Measurements from ENCODE around the gene NIFK.
"Not testable (repeated sequence)": the region's sequence is repeated elsewhere in the genome, so short reads cannot be mapped to it uniquely, and the experiment has no call there.

Gene NIFK

DNA sequence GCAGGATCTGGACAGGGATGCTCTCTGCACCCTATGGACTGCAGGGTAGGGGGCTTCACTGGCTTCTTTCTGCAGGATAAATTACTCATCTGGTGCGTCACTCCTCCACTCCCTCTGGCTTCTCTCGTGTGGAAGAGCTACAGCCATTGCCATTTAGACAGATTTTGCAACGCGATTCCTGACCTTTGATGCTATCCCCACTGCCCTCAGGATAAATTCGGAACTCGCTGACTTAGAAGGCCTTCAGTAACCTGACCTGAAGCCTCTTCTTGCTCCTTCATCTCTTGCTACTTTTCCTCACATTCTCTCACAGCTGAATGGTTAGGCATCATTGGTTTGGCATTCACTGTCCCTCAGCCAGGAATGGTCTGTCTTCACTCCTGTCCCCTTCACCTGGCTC is 5.3 kb downstream of the NIFK start:
- DNase-seq, result no peak

DNA sequence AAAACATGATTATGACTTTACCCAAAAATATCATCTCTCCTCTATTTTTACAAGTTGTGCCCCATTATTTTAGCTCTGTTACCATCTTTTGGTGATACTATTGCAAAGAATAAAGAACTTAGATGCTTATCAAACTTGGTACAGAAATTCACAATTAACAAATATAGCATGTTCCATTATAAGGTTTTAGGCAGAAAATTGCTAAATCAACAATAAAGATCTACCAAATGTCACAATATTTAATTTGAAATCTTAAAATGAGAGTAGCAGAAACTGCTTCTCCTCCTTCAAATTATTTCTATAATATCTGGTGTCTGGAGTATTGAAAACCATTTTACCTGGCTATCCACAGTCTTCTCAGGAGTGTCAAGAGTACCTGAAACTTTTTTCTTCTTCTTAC is 8.7 kb downstream of the NIFK start:
- no peak for DNase-seq

DNA sequence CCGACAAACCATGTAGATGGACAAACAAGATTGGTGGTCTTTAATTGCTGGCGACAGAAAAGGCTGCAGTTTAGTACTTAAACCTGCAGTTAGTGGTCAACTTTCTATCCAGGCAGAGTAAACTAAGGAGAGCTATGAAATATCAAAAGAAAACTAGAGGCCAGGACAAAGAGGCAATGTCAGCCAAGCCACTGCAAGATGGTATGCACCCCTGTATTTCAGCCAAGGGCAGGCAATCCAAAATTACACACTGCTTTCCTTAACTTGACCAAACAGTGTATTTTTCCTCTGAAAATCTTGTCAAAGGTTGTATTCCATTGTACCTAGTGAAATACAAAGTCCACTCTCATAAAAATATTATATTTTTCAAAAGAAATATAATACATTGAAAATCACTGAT is 9.3 kb downstream of the NIFK start:
- no peak for DNase-seq

DNA sequence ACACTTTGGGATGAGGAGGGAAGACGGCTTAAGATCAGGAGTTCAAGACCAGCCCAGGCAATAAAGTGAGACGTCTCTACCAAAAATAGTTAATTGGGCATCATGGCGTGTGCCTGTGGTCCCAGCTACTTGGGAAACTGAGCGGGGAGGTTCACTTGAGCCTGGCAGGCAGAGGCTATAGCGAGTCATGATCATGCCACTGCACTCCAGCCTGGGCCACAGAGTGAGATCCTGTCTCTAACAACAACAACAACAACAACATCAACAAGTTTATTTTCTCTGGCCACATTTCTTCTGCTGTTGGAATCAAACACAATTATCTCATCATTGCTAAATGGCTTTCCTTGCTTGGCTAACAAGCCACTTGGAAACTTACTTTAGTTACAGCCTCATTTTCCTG is 13.4 kb downstream of the NIFK start:
- no peak for DNase-seq

DNA sequence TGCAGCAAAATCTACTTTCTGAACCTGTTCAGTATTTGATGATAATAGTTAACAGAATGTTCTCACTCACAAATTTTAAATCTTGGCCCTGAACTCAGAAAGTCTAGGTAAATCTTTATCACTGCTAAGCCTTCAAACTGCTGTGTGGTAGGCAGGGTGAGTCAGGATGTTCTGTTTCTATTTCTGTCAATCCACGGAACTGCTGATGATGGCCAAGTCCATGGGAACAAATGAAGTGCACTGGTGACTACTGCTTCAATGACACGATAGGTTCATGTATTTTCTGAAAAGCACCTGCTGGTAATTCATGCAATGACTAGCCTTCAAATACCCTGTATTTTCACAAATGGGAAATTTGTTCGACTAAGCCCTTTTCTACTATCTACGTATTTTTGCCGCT is 14.2 kb downstream of the NIFK start:
- no peak for DNase-seq

DNA sequence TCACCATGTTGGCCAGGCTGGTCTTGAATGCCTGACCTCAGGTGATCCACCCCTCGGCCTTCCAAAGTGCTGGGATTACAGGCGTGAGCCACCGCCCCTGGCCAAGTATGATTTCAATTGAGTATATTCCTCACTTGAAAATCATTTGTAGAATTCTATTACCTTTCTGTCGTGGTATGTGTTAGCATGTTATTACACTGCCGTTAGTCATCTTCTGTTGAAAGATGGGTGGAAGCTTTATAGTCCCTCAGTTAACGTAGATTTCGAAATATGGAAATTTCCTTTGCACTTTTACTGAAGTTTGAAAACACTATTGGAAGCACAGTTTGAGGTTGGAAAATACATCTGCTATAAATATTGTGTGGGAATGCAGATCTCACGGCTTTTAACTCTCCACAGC is 14.7 kb downstream of the NIFK start:
- DNase-seq, result no peak

DNA sequence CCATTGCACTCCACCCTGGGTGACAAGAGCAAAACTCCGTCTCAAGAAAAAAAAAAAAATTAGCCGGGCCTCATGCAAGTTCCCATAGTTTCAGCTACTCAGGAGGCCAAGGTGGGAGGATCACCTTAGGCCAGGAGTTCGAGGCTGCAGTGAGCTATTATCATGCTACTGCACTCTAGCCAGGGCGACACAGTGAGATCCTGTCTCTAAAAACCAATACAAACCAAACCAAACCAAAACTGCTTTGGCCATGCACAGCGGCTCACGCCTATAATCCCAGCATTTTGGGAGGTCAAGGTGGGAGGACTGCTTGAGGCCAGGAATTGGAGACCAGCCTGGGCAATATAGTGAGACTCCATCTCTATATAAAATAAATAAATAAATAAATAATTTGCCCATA is 19.1 kb downstream of the NIFK start:
- DNase-seq, result no peak

DNA sequence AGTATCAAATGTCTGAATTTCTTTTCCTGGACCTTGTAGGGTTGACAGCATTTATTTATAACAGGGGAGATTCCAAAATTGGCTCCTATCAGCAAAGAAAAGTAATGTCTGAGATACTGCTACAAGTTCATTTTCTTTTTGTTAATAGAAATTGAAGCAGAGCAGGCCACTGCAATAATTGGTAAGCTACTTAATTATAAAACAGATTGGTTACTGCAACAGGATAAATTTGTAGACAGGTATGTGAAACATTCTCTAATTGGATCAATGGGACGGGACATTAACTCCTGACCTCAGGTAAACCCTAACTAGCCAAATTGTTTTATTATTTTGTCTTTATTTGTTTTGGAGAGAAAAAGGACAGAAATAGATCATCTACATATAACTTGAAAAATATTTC is 20.5 kb downstream of the NIFK start:
- DNase-seq, result no peak

DNA sequence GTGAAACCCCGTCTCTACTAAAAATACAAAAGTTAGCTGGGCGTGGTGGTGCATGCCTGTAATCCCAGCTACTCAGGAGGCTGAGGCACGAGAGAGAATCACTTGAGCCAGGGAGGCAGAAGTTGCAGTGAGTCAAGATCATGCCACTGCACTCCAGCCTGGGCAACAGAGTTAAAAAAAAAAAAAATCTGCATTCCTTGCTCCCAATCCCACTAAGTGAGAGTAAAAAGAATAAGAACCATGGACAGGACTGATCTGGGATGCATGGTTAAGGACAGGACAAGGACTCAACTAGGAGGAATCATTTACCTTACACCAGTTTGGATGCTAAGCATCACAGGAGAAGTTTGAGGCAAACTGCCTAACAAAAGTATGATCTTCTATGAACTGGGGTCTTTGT is 25.2 kb downstream of the NIFK start:
- DNase-seq, result not testable (repeated sequence)

DNA sequence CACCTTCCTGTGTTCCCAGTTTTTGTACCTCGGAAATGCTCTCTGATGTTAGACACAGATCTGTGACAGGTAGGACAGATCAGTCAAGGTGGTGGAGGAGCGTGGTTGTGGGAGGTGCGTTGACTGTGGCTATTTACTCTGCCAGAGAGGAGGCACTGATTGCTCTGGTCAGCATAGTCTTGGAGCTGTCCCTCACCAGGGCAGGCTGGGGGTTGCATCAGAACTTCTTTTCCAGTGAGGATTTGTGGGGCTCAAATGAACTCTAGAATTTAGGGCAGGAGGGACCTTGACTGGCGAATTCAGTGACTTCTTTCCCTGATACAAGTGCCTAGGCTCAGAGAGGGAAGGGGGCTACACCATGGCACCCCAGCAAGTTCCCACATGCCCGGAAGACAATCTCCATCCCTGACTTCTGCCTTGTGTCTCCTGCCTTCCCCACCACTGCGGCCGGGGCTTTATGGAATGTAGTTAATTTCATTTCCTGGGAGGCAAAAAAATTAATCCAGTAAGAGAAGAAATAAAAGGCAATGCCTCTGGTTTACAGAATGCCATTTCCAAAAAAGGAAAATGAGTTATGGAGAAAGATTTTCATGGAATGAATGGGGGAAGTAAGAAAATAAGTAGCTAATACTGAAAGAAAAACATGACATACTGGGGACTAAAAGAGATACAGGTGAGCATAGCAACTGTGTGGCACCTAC is 26.1 kb downstream of the NIFK start:
- DNase-seq, result no peak

DNA sequence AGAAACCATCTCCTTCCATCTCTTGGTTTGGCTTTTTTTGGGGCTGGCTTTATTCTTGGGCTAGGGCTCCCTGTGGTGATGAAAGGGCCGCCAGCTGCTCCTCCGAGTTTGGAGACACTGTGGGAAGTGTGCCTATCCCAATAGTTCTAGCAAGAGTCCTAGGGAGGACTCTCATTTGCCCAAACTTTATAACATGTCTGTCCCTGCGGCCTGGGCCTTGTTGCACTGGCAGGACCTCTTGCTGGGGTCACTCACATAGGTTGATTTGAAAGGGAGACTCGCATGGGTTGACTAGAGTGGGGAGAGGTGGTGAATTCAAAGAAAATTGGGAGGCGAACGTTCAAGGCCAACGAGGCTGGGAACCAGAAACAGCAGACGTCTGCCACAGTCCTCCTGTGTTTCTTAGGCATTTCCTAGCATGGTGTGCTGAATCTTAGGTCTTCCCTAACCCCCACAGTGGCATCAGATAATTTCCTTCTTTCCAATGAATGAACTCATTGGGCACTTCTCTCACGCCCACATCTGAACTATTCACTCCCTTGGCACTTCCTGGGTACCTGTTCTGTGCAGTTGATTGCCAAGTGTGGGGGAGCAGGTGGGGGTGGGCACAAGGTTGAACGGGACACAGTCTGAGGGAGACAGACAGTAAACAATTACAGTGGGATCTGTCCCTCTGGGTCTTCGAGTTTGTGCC is 26.8 kb downstream of the NIFK start:
- no peak for DNase-seq

DNA sequence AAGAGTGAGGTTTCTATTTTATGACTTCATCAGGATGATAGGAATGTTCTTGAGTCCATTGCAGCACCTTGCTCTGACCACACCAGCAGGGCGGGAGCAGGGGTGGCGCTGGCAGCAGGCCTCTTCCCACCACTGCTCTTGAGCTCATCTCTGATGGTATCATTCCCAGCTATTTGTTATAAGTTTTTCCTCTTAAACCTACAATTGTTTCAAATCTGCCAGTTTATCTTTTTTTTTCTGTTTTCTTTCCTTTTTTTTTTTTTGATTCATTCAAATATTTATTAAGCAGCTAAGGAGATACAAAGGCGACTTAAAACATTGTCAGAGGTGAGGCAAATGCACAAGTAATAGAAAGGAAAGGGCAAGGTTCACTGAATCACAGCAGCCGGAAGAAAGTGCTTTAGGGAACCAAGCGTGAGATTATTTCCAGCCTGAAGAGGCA is 28.7 kb downstream of the NIFK start:
- DNase-seq, result no peak

DNA sequence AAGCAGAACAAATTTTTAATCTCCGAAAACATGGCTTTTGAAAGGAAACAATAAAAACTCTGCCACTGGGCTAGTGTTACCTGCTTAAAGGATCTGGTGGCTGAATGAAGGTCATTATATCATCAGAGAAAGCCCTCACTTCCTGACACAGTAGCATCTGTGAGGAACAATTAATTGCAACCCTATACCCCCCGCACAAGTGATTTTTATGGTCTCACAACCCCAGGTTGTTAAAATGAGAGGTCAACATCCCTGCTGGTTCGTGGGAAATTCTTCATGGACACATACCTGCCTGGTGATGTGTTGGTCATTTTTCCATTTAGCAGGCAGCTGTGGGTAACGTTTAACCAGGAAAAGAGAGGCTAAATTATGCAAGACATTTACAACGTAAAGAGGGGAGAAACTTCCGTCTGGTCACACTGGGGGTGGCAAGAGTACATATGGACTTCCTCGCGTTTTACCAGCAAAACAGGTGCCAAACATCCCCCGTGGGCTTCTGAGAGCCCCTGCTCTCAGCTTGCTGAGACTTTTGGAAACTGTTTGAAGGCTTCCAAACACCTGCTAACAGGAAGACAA is 29.2 kb downstream of the NIFK start:
- no peak for DNase-seq

DNA sequence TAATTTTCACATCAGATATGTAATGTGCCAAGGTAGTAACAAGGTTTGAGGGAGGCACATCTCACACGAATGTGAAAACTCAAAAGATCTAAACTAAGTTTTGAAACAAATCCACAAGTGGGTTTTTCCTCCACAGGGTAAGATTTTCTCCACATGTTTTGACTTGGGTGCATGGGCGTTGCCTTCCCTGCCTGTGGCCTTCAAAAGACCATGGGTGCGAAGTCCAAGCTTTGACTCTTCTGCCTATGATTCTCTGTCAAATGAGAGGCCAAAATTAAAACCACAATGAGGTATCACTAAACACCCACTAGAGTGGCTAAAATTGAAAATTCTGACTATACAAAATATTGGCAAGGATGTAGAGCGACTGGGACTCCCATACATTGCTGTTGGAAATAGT is 30.7 kb downstream of the NIFK start:
- no peak for DNase-seq

DNA sequence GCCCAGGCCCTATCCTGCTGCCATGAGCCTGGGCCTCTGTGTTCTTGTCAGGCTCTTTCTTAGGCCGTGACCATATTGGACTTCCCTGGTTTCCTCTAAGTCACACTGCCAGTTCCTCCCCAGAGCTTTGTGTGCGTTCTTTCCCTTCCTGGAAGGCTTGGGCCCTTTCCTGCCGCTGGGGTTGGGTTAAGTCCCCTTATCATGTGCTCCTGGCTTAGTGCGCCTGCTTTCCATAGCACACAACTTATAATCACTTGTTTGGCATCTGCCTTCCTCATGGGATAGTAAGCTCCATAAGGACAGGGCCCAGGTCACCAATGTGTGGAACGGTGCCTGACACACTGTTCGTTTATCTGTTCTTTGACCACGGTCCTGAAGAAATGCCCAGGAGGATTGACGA is 31.3 kb downstream of the NIFK start:
- DNase-seq, result no peak

DNA sequence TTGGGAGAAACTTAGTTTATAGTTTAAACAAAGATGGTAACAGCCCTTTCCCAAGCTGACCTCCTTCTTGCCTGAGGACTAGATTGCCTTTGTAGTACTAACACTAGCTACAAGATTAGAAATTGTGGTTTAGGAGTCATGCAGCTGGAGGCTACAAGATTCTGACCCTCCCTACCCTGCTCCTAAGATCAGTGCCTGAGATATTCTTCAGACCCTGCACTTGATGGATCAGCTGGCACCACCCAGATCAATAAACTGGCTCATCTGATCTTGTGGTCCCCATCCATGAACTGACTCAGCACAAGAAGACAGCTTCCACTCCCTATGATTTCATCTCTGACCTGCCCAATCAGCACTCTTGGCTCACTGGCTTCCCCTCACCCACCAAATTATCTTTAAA is 34.9 kb downstream of the NIFK start:
- not testable (repeated sequence) for DNase-seq

DNA sequence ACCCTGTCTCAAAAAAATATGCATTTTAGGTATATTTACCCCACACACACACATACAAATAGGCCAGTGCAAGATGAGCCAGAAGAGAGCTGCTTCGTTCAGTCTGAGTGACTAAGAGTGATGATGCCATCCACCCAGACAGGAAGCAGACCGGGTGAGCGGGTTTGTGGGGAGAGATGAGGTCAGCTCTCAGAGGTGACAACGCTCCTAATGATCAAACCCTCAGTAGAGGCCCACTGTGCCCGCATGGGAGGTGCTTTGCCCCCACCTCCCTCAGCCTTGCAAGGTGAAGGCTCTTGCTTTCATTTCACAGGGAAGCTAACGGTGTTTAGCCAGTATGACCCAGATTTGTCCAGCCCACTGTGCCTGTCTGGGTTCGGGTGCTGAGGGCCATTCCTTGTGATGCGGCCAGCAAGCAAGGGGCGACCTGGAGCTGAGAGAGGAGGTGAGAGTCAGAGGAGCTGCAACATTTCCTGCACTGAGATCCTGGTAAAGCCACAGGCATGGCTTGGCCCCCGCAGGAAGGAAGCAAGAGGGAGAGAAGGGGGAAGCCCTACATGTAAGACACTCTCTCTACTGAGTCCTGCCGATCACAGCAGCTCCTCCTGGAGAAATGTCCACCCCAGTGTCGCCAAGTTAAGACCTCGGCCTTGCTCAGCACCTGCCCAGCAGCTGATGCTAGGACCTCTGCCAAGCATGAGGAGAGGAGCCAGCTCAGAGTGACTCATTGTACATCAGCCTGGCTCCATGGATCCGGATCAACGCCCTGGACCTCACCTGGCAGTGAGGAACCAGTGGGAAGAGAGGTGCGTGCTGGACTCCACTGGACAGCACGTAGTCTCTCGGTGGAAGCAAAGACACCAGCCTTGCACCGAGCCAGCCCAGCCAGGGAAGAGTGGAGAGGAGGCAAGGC is 37.0 kb downstream of the NIFK start:
- DNase-seq, result no peak

DNA sequence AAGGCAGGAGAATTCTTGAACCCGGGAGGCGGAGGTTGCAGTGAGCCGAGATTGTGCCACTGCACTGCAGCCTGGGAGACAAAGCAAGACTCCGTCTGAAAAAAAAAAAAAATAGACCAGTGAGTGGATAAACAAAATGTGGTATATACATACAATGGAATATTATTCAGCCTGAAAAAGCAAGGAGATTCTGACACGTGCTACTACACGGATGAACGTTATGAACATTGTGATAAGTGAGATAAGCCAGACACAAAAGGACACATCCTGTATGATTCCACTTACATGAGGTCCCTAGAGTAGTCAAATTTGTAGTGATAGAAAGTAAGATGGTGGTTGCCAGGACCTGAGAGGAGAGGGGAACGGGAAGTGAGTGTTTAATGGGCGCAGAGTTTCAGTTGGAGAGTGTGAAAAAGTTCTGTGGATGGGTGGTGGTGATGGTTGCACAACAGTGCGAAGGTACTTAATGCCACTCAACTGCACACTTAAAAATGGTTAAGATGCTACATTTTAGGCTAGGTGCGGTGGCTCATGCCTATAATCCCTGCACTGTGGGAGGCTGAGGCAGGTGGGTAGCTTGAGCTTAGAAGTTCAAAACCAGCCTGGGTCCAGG is 38.3 kb downstream of the NIFK start:
- no peak for DNase-seq

DNA sequence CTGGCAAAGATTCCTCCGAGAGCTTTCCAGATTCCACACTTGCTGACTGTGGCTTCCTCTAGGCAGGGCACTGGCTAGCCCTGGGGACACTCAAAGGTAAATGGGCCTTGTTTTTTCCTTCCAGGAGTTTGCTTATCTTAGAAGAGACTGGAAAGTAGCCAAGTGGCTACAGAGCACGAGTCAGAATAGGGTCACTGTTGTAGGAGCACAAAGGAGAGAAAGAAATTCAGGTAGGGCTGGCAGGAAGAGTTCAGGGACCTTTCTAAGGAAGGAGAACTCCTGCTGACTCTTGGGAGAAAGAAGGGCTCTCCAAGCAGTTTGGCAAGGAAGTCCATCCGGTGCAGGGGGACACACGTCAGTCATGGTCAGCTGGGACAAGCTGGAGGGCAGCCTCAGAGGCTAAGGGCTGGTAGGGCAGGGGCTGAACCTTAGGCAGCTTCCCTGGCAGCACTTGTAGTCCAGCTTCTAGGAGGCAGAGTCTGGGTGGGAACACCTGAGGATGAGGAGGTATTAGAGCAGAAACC is 39.5 kb downstream of the NIFK start:
- DNase-seq, result no peak

DNA sequence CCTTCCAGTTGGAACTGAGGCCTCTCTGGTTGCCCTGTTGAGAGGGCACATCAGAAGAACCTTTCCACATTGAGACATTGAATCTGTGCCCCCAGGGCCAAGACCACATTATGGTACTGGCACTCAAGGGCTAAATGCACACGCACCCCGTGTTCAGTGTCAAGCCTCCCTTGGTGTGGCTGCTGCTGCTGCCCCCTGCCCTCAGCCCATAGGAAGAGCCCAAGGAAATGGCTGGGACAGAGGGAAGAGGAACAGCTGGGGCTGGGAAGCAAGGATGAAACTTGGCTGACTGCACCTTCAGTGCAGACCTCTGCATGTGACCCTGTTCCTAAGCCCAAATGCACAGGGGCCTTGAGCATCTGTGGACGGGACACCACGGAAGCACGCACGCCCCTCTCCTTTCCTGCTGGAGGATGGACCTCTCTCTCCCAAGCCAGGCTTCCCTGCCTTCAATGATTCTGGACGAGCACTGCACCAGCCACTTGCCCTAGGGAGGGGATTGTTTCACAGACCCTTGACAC is 40.2 kb downstream of the NIFK start:
- DNase-seq, result no peak

DNA sequence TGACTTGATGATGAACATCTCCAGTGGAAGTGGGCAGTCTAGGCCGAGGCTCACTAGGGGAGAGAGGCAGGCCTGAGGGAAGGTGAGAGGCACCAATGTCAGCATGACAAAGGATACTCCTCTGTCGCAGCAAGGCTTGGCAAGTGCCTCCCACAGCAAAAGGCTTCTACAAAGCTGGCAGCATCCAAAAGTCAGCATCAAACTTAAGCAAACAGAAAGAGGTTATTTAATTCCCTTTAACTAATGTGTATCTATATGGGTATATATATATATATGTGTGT is 41.6 kb downstream of the NIFK start:
- no peak for DNase-seq

DNA sequence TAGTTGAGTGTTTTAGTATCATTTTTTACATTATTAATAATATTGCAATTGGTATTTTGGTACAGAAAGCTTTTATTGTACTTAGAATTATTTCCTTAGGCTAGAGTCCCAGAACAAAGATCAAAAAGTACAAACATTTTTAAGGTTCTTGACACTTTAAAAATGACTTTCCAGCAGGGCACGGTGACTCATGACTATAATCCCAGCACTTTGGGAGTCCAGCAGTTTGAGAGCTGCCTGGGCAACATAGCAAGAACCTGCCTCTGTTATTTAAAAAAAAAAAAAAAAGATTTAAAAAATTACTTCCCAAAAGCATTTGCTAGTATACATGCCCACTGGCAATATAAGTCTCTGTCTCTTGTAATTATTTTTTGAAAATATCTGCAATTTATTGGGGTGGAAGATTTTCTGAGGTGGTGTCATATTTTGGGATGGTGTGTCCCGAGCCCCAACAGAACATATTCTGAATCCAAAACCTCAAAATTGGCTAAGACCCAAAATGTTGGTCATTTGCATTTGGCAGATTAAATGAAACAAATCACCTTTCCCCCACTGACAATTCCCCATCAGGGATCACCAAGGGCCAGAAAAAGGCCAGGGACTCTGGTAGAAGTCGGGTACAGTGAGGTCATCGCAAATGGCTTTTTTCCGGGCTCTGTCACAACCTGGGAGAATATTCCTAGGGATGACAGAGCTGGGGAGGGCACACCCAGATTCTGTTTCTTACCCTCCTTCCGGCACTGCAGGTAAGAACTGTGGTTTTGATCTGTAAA is 42.1 kb downstream of the NIFK start:
- DNase-seq, result no peak
